Kidney (tissue), 14 donors: Measurements from ENCODE around the gene PITPNM2. TPM values are rescaled to one million over a fixed set of nuclear protein-coding genes. Genes with fewer than 3 reads are reported as not detected.

Source experiments
- DNase-seq, 5 donors: peaks; one replicate each; pipeline ENCODE4 v3.0.0-alpha.2; 2013 to 2020
- FAIRE-seq: peaks from 2 replicates; lab custom pipeline; 2012; peaks lifted over from hg19 to GRCh38; lab: Jason Lieb, UNC
- H3K27ac ChIP-seq, 2 donors: one replicate each; pipeline ENCODE4 v1.7.0; 2013; ENCODE audit warnings: low read depth in 2 of 2, low read length in 2 of 2, inconsistent platforms in 1 of 2
- H3K27me3 ChIP-seq: one replicate; pipeline ENCODE4 v1.7.1; 2013; ENCODE audit warnings: low read length, inconsistent platforms; ENCODE audit not compliant: control insufficient read depth, insufficient read depth
- H3K36me3 ChIP-seq, 3 donors: one replicate each; pipeline versions ENCODE4 v1.7.0 to v1.7.1; 2013; ENCODE audit warnings: low read length in 3 of 3, control low read depth in 1 of 3, inconsistent platforms in 1 of 3; ENCODE audit not compliant: insufficient read depth in 3 of 3, control insufficient read depth in 2 of 3
- H3K4me1 ChIP-seq, 3 donors: one replicate each; pipeline versions ENCODE4 v1.7.0 to v1.7.1; 2013; ENCODE audit warnings: low read length in 3 of 3, inconsistent platforms in 1 of 3, low read depth in 1 of 3; ENCODE audit not compliant: control insufficient read depth in 2 of 3, insufficient read depth in 2 of 3
- H3K4me3 ChIP-seq, 3 donors: one replicate each; pipeline versions ENCODE4 v1.7.0 to v1.8.1; 2013; ENCODE audit warnings: low read length in 3 of 3, control low read depth in 1 of 3, inconsistent platforms in 1 of 3
- H3K9ac ChIP-seq, 3 donors: one replicate each; pipeline versions ENCODE4 v1.7.0 to v1.7.1; 2013; ENCODE audit warnings: low read length in 3 of 3, control low read depth in 1 of 3, inconsistent platforms in 1 of 3
- H3K9me3 ChIP-seq, 3 donors: one replicate each; pipeline versions ENCODE4 v1.7.0 to v1.7.1; 2013; ENCODE audit warnings: low read length in 3 of 3, control low read depth in 1 of 3, inconsistent platforms in 1 of 3; ENCODE audit not compliant: control insufficient read depth in 2 of 3, insufficient read depth in 1 of 3
- intact Hi-C: fragments of 100-400 bp; cut with DNase I; formaldehyde crosslinking; loops from one replicate; pipeline ENCODE4 v1.11.1; 2022
- polyA plus RNA-seq: library from polyadenylated mRNA; stranded (reverse); fragments of 350-450 nt; fragmentation: Illumina TruSeq; extraction: RNeasy Lipid Tissue Mini Kit (QIAGEN cat#74804); gene quantifications from one replicate; pipeline ENCODE4 v1.2.3, GENCODE V29; 2014; ENCODE audit warnings: low read depth, low replicate concordance; ENCODE audit not compliant: insufficient read depth
- total RNA-seq: library from RNA; stranded (reverse); fragmentation: NEBNext Ultra II Directional; extraction: Animal tissue kit (Norgen Biotek cat#: 25700); gene quantifications from one replicate; pipeline ENCODE4 v1.2.1, GENCODE V29; 2021
- TF ChIP-seq, protein P1 (sequence below): IDR thresholded peaks from 3 replicates; pipeline ENCODE4 v1.5.1; 2012; ENCODE audit warnings: mild to moderate bottlenecking, moderate library complexity, borderline replicate concordance; ENCODE audit not compliant: insufficient read depth; ENCODE audit errors: extremely low read depth
- donor health status: control.
- donor health status: control.
- donor health status: control.
- donor health status: control.
- donor health status: control.
- donor health status: DM: yes; HTN: yes; CAD: no.
- donor health status: Normal renal cell carcinoma (clear cell type).

Gene PITPNM2
- total and polyA plus RNA-seq, 2 donors from 2014 or later: 5.7 to 41.7 TPM

DNA sequence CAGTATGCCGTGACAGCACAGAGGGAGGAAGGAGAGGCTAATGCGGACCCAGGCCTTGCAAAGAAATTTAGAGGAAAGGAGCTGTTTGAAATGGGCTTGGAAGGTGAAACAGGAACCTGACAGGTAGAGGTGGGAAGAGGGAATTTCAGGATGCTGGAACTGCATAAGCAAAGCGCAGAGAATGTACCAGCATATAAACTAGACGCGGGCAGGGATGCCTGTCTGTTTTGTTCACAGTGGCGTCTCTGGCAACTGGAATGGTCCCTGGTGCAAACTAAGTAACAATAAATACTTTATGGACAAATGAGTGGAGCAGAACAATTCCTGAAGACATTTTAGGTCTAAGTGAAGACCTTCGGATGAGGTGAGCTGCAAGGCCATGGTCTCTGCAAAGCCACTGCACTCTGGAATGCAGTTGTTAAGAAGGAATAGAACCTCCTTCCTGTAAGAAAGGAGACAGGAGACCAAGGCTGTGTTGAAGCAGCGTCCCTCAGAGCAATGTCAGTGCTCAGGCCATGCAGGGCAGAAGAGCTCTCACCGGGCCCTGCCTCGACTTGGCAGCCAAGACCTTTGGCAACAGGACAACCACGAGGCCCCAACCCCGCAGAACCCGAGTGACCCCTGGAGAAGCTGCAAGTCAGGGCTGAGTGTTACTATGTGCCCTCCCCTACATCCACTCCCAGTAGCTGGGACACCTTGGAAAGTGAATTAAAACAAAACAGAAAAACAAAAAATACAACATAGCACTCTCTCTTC, 42.8 kb downstream of the PITPNM2 start:
- DNase-seq (no peak), FAIRE-seq (no peak)
- peaks cover 0 to 8% (median 0%) of the 10 kb centered on the region in 3 donors for H3K4me1 ChIP-seq
- peaks cover 0 to 8% (median 0%) of the 10 kb centered on the region in 3 donors for H3K36me3 ChIP-seq
- H3K27me3 ChIP-seq: no peaks in the 10 kb centered on the region
- no peak overlapping the region for H3K4me3 ChIP-seq
- H3K9ac ChIP-seq: no peak overlapping the region
- TF ChIP-seq, protein P1, sequence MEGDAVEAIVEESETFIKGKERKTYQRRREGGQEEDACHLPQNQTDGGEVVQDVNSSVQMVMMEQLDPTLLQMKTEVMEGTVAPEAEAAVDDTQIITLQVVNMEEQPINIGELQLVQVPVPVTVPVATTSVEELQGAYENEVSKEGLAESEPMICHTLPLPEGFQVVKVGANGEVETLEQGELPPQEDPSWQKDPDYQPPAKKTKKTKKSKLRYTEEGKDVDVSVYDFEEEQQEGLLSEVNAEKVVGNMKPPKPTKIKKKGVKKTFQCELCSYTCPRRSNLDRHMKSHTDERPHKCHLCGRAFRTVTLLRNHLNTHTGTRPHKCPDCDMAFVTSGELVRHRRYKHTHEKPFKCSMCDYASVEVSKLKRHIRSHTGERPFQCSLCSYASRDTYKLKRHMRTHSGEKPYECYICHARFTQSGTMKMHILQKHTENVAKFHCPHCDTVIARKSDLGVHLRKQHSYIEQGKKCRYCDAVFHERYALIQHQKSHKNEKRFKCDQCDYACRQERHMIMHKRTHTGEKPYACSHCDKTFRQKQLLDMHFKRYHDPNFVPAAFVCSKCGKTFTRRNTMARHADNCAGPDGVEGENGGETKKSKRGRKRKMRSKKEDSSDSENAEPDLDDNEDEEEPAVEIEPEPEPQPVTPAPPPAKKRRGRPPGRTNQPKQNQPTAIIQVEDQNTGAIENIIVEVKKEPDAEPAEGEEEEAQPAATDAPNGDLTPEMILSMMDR: no peak
- intact Hi-C loops: no loop called here
- no peaks in the 10 kb centered on the region for H3K9me3 ChIP-seq
- H3K27ac ChIP-seq: peak overlapping the region in 1 of 2 donors; percentile 75

DNA sequence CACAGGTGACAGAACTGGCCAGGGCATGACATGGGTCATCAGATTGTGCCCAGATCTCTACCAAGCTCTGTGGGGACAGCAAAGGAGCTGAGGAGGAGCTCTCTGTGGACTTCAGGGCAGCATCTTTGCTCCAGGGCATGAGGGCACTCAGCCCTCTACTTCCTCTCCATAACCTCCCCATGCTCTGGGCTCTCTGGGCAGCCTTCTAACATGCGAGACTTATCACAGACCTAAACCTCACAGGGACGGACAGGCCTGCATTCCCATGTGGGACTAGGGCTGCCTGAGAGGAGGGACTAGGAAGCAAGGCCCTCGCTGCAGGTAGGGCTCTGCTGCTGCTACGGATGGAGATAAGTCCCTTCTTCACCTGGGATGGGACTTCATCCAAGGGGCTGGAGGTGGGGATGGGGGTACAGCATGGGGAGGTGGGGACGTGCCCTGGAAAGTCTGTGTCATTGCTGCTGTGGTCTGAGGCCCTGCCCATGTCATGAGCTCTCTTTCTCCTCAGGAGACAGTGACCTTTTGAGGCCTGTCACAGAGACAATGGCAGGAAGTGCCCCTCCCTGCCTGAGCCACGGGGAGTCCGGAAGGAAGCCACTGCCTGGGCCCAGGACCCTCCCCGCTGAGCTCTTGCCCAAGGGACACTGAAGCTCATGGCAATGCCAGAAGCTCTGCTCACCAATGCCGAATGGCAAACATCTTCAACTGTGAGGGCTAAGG, 44.1 kb downstream of the PITPNM2 start:
- Histone ChIP-seq H3K27ac (peak overlapping the region; percentile 51 to 80), H3K4me1 (peaks cover 0 to 8% (median 0%) of the 10 kb centered on the region in 3 donors), H3K36me3 (peaks cover 0 to 8% (median 0%) of the 10 kb centered on the region in 3 donors), H3K9ac (no peak overlapping the region), H3K27me3 (no peaks in the 10 kb centered on the region), H3K9me3 (no peaks in the 10 kb centered on the region), H3K4me3 (no peak overlapping the region)
- intact Hi-C loops: no loop called here
- DNase-seq (peak in 2 of 5 donors; percentile 46 to 83), FAIRE-seq (no peak)
- TF ChIP-seq, protein P1: no peak

DNA sequence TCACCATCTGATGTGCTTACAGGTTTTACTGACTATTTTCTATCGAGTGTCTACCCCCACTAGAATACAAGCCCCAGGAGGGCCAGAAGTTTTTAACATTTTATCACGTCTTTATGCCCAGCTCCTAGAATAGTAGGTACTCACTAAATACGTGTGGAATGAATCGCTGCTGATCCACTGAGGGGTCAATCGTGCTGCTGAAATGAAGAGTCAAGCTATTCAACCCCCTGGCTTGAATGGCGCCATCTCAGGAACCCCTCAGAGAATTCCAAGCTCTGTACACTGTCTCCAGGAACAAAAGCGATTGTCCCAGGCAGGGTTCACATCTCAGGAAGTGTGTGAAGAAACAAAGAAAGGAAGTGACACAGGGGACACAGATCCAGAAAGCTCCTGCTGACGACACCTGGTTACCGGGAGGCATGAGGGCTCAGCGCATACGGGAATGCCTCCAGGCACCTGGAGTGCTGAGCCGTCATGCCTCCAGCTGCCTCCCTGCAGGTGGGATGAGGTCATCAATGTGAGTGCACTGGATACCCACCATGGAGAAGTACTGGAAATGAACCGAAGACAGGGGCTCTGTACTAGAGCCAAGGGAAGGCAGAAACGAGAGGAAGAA, 45.6 kb downstream of the PITPNM2 start:
- FAIRE-seq (no peak), DNase-seq (peak in 1 of 5 donors; percentile 32)
- TF ChIP-seq, protein P1: no peak
- H3K36me3 ChIP-seq: peaks cover 0 to 8% (median 0%) of the 10 kb centered on the region in 3 donors
- intact Hi-C loops: no loop called here
- peak overlapping the region; percentile 74 to 81 for H3K27ac ChIP-seq
- H3K9ac ChIP-seq: no peak overlapping the region
- H3K4me3 ChIP-seq: peak overlapping the region in 1 of 3 donors; percentile 11
- H3K27me3 ChIP-seq: no peaks in the 10 kb centered on the region
- peaks cover 0 to 8% (median 0%) of the 10 kb centered on the region in 3 donors for H3K4me1 ChIP-seq
- H3K9me3 ChIP-seq: no peaks in the 10 kb centered on the region
